Retina (tissue), 1 donor: Measurements from ENCODE around the gene GPX4.
A peak's percentile ranks its signal among the peaks of the same experiment; 100 is the strongest.

Experiments
- DNase-seq: peaks from one replicate; pipeline ENCODE4 v3.0.0-alpha.2; 2016

The GPX4 gene

GRCh38 chr19:1069009-1069779, 34.6 kb upstream of the GPX4 start:
- no peak for DNase-seq

DNA sequence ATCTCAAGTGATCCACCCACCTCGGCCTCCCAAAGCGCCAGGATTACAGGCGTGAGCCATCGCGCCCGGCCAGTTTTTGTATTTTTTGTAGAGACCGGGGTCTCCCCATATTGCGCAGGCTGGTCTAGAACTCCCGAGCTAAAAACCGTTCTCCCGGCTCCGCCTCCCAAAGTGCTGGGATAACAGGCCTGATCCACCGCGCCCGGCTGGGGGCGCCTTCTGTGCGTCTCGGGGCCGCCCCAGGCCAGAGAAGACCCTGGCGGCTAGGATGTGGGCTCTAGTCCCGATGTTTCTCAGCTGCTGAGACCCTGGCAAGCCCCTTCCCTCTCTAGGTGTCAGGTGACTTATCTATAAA, 33.2 kb upstream of the GPX4 start:
- DNase-seq: no peak

GRCh38 chr19:1070931-1071791, 32.6 kb upstream of the GPX4 start:
- DNase-seq: peak; percentile 19

GRCh38 chr19:1072371-1073015, 31.3 kb upstream of the GPX4 start:
- DNase-seq: no peak

DNA sequence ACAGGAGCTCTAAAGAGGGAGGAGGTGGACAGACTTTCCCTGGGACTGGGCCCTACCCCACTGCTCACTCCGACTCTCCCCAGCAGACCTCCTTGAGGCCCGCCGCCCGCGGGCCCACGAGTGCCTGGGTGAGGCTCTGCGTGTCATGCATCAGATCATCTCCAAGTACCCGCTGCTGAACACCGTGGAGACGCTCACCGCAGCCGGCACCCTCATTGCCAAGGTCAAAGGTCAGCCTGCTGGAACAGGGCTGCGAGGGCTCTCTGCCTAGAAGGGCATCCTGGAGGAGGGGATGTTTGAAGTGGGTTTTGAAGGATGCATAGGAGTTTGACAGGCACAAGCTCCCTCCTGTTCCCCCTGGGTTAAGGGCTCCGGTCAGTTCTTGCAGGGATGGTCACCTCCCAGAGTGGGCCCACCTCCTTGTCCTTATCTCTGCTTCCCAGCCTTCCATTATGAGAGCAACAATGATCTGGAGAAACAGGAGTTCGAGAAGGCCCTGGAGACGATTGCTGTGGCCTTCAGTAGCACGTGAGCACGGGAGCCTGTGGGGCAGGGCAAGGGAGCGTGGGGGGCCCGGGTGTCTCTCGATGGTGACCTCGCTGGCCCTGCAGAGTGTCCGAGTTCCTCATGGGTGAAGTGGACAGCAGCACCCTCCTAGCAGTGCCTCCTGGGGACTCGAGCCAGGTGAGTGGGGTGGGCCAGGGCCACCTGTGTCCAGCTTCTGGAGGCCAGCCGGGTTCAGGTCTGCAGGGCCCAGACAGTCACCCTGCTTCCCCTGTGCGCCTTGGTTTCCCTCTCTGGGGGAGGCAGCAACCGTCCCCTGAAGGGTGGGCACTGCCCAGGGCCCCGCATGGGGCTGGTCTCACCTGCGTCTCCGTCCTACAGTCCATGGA, 30.5 kb upstream of the GPX4 start:
- DNase-seq: no peak

GRCh38 chr19:1073956-1074517, 29.8 kb upstream of the GPX4 start:
- no peak for DNase-seq

DNA sequence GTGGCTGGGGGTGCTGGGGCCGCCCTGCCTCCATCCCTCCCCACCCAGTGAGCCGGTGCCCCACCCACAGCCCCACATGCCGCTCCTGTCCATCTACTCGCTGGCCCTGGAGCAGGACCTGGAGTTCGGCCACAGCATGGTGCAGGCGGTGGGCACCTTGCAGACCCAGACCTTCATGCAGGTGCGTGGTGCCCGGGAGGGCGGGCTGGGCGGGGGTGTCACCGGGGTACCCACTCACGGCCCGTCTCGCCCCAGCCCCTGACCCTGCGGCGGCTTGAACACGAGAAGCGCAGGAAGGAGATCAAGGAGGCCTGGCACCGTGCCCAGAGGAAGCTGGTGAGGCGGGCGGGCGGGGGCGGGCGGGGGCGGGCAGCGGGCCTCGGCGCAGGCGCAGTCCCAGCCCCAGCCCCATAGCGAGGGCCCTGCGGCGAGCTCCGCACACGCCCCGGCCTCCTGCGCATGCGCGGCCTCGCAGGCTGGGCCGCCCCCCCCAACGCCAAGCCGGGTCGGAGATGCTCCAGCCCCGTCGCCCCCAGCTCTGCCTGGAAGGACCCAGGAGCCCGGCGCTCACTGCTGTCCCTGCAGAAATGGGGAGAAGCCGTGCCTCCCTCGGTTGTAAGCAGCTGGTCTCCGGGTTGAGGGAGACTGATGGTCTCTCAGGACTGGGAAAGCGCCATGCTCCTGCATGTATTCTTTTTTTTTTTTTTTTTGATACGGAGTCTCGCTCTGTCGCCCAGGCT, 29.1 kb upstream of the GPX4 start:
- DNase-seq: no peak

GRCh38 chr19:1076046-1076386, 27.8 kb upstream of the GPX4 start:
- DNase-seq: no peak

DNA sequence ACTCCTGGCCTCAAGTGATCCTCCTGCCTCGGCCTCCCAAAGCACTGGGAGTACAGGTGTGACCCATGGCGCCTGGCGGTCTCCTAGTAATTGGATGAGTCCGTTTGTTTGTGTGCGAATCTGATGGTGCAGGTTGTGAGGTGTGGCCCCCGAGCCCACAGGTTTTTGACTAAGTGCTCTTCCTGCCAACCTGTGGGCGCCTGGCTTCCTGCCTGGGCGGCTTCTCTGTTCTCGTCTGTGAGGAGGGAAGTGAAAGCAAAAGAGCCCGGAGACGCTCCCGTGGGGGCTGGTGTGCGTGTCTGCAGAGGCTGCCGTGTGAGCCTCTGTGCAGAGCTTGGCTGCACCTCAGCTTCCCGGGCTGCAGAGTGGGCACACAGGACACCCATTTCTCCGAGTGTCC, 26.8 kb upstream of the GPX4 start:
- DNase-seq: no peak

DNA sequence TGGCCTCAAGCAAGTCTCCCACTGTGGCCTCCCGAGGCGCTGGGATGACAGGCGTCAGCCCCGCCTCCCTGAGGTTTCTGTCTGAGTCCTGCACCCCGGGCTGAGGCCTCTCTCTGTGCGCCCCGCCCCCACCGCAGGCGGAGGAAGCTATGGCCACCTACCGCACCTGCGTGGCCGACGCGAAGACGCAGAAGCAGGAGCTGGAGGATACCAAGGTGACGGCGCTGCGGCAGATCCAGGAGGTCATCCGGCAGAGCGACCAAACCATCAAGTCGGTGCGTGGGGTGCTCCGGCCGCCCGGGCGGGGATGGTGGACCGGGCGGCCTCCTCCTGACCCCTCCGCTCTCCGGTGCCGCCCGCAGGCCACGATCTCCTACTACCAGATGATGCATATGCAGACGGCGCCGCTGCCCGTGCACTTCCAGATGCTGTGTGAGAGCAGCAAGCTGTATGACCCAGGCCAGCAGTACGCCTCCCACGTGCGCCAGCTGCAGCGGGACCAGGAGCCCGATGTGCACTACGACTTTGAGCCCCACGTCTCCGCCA, 24.2 kb upstream of the GPX4 start:
- DNase-seq: no peak

GRCh38 chr19:1080360-1081161, 23.2 kb upstream of the GPX4 start:
- no peak for DNase-seq

- no peak for DNase-seq
Measured at GRCh38 chr19:1081301-1082164, 22.3 kb upstream of the GPX4 start.

- no peak for DNase-seq
Measured at GRCh38 chr19:1082165-1082927, 21.4 kb upstream of the GPX4 start.

- no peak for DNase-seq
Measured at GRCh38 chr19:1082928-1083816, 20.6 kb upstream of the GPX4 start.

- no peak for DNase-seq
Measured at GRCh38 chr19:1084024-1084868, 19.5 kb upstream of the GPX4 start.

GRCh38 chr19:1085053-1085658, 18.6 kb upstream of the GPX4 start:
- no peak for DNase-seq
